ENCODE data around the gene GRIP2. TPM values are rescaled to one million over a fixed set of nuclear protein-coding genes. Genes with fewer than 3 reads are reported as not detected.

GRIP2 gene
- total RNA-seq, 1 donor from 2014 or later, result not detected

GRCh38 chr3:14468621-14468981 lies 71.5 kb downstream of the GRIP2 start:
- Mint-ChIP-seq H3K27me3 (ENCODE audit: insufficient read depth, low read depth) (peaks cover 2% of the 10 kb centered on the region), H3K4me1 (peaks cover 14% of the 10 kb centered on the region), H3K36me3 (peaks cover 15% of the 10 kb centered on the region), H3K9me3 (no peaks in the 10 kb centered on the region), H3K4me3 (no peak overlapping the region), H3K27ac (no peak overlapping the region)
- H3K9ac ChIP-seq, result no peak overlapping the region
- no peak for DNase-seq (ENCODE audit: low spot score)
- peaks cover 2% of the 10 kb centered on the region for H3F3A ChIP-seq (ENCODE audit: low read depth)
- H3K4me1 ChIP-seq, result peaks cover 3% of the 10 kb centered on the region
- H3K4me2 ChIP-seq, result no peak overlapping the region
- no peak overlapping the region for H3K4me3 ChIP-seq
- H3K79me2 ChIP-seq (ENCODE audit: low read depth), result no peaks in the 10 kb centered on the region
- no peak overlapping the region for H2AFZ ChIP-seq (replicated peaks)
- H4K20me1 ChIP-seq (ENCODE audit: low read depth), result peaks cover 3% of the 10 kb centered on the region
- no peaks in the 10 kb centered on the region for H3K27me3 ChIP-seq
- no peaks in the 10 kb centered on the region for H3K9me3 ChIP-seq (ENCODE audit: low read depth)
- no peaks in the 10 kb centered on the region for H3K36me3 ChIP-seq
- TF ChIP-seq CTCF (IDR thresholded peaks at IDR 0.05) (no peak), EZH2phosphoT487 (IDR thresholded peaks at IDR 0.05) (no peak), EZH2 (IDR thresholded peaks at IDR 0.05) (no peak)
- H3K27ac ChIP-seq, result no peak overlapping the region

GRCh38 chr3:14467814-14468620 lies 72.1 kb downstream of the GRIP2 start:
- Mint-ChIP-seq H3K27ac (peak overlapping the region; percentile 76), H3K36me3 (peaks cover 9% of the 10 kb centered on the region), H3K9me3 (no peaks in the 10 kb centered on the region), H3K27me3 (ENCODE audit: insufficient read depth, low read depth) (peaks cover 2% of the 10 kb centered on the region), H3K4me1 (peaks cover 18% of the 10 kb centered on the region), H3K4me3 (no peak overlapping the region)
- Histone ChIP-seq H3K4me1 (peaks cover 9% of the 10 kb centered on the region), H2AFZ (replicated peaks) (no peak overlapping the region), H3F3A (ENCODE audit: low read depth) (peaks cover 8% of the 10 kb centered on the region), H3K9ac (no peak overlapping the region), H3K27ac (no peak overlapping the region), H3K9me3 (ENCODE audit: low read depth) (no peaks in the 10 kb centered on the region), H3K4me2 (no peak overlapping the region), H4K20me1 (ENCODE audit: low read depth) (peaks cover 8% of the 10 kb centered on the region), H3K36me3 (no peaks in the 10 kb centered on the region), H3K79me2 (ENCODE audit: low read depth) (no peaks in the 10 kb centered on the region), H3K4me3 (no peak overlapping the region), H3K27me3 (no peaks in the 10 kb centered on the region)
- DNase-seq (ENCODE audit: low spot score), result peak; percentile 59
- peak; percentile 80 for TF ChIP-seq CTCF (IDR thresholded peaks at IDR 0.05)
- TF ChIP-seq EZH2phosphoT487 (IDR thresholded peaks at IDR 0.05), result no peak
- TF ChIP-seq EZH2 (IDR thresholded peaks at IDR 0.05), result no peak

GRCh38 chr3:14466179-14466903 lies 73.8 kb downstream of the GRIP2 start:
- no peaks in the 10 kb centered on the region for H3K36me3 ChIP-seq
- Mint-ChIP-seq H3K27ac (no peak overlapping the region), H3K27me3 (ENCODE audit: insufficient read depth, low read depth) (peaks cover 2% of the 10 kb centered on the region), H3K4me3 (no peak overlapping the region), H3K4me1 (peaks cover 19% of the 10 kb centered on the region), H3K36me3 (peaks cover 1% of the 10 kb centered on the region), H3K9me3 (no peaks in the 10 kb centered on the region)
- no peak overlapping the region for H3K27ac ChIP-seq
- no peaks in the 10 kb centered on the region for H3K27me3 ChIP-seq
- no peak for DNase-seq (ENCODE audit: low spot score)
- TF ChIP-seq EZH2phosphoT487 (IDR thresholded peaks at IDR 0.05) (no peak), EZH2 (IDR thresholded peaks at IDR 0.05) (no peak), CTCF (IDR thresholded peaks at IDR 0.05) (no peak)
- peaks cover 15% of the 10 kb centered on the region for H3F3A ChIP-seq (ENCODE audit: low read depth)
- peaks cover 9% of the 10 kb centered on the region for H4K20me1 ChIP-seq (ENCODE audit: low read depth)
- H3K4me3 ChIP-seq, result no peak overlapping the region
- no peaks in the 10 kb centered on the region for H3K79me2 ChIP-seq (ENCODE audit: low read depth)
- H3K4me2 ChIP-seq, result no peak overlapping the region
- no peak overlapping the region for H2AFZ ChIP-seq (replicated peaks)
- peaks cover 18% of the 10 kb centered on the region for H3K4me1 ChIP-seq
- H3K9me3 ChIP-seq (ENCODE audit: low read depth), result no peaks in the 10 kb centered on the region
- H3K9ac ChIP-seq, result no peak overlapping the region
